ENCODE data around the gene CARS2.
A peak's percentile ranks its signal among the peaks of the same experiment; 100 is the strongest.
"Not testable (repeated sequence)": the region's sequence is repeated elsewhere in the genome, so short reads cannot be mapped to it uniquely, and the experiment has no call there.

The CARS2 gene

GRCh38 chr13:110706570-110707372, 855 bp upstream of the CARS2 start:
- DNase-seq (ENCODE audit: low read depth) = no peak

GRCh38 chr13:110705356-110705825, 525 bp downstream of the CARS2 start:
- no peak for DNase-seq (ENCODE audit: low read depth)

GRCh38 chr13:110702591-110703526, 3.1 kb downstream of the CARS2 start:
- DNase-seq (ENCODE audit: low read depth) = no peak

GRCh38 chr13:110702089-110702488, 3.8 kb downstream of the CARS2 start:
- no peak for DNase-seq (ENCODE audit: low read depth)

- DNase-seq (ENCODE audit: low read depth) = not testable (repeated sequence)
These were observed 4.9 kb downstream of the CARS2 start for GRCh38 chr13:110701061-110701460.

- no peak for DNase-seq (ENCODE audit: low read depth)
These were observed 5.3 kb downstream of the CARS2 start for GRCh38 chr13:110700641-110701040.

GRCh38 chr13:110700186-110700585, 5.7 kb downstream of the CARS2 start:
- DNase-seq (ENCODE audit: low read depth) = no peak

- DNase-seq (ENCODE audit: low read depth) = no peak
These were observed 6.5 kb downstream of the CARS2 start for GRCh38 chr13:110699148-110700145.

- no peak for DNase-seq (ENCODE audit: low read depth)
These were observed 7.2 kb downstream of the CARS2 start for GRCh38 chr13:110698689-110699088.

- DNase-seq (ENCODE audit: low read depth) = no peak
These were observed 8.1 kb downstream of the CARS2 start for GRCh38 chr13:110697842-110698241.

GRCh38 chr13:110696776-110697175, 9.1 kb downstream of the CARS2 start:
- DNase-seq (ENCODE audit: low read depth) = no peak

- DNase-seq (ENCODE audit: low read depth) = not testable (repeated sequence)
These were observed 10.1 kb downstream of the CARS2 start for GRCh38 chr13:110695774-110696173.

- no peak for DNase-seq (ENCODE audit: low read depth)
These were observed 15.4 kb downstream of the CARS2 start for GRCh38 chr13:110690516-110690915.

- DNase-seq (ENCODE audit: low read depth) = no peak
These were observed 16.2 kb downstream of the CARS2 start for GRCh38 chr13:110689711-110690110.

GRCh38 chr13:110689041-110689440, 16.9 kb downstream of the CARS2 start:
- DNase-seq (ENCODE audit: low read depth) = no peak

- DNase-seq (ENCODE audit: low read depth) = no peak
These were observed 18.2 kb downstream of the CARS2 start for GRCh38 chr13:110687736-110688135.

- DNase-seq (ENCODE audit: low read depth) = peak; percentile 77
These were observed 20.5 kb downstream of the CARS2 start for GRCh38 chr13:110685305-110686020.

- DNase-seq (ENCODE audit: low read depth) = no peak
These were observed 21.4 kb downstream of the CARS2 start for GRCh38 chr13:110684388-110685056.

GRCh38 chr13:110683921-110684320, 22.0 kb downstream of the CARS2 start:
- no peak for DNase-seq (ENCODE audit: low read depth)

GRCh38 chr13:110683203-110683883, 22.6 kb downstream of the CARS2 start:
- peak; percentile 43 for DNase-seq (ENCODE audit: low read depth)

Data from iris pigment epithelial cell (primary cell).